Rectal smooth muscle tissue (tissue), 1 donor: Measurements from ENCODE around the gene ATP6V1B1.
"Not testable (repeated sequence)": the region's sequence is repeated elsewhere in the genome, so short reads cannot be mapped to it uniquely, and the experiment has no call there.

Experiments
- H3K27ac ChIP-seq: one replicate; pipeline ENCODE4 v1.7.0; 2013; ENCODE audit warnings: low read depth, low read length, inconsistent platforms
- H3K27me3 ChIP-seq: one replicate; pipeline ENCODE4 v1.7.0; 2013; ENCODE audit warnings: low read length; ENCODE audit not compliant: control insufficient read depth, insufficient read depth
- H3K36me3 ChIP-seq: one replicate; pipeline ENCODE4 v1.7.0; 2013; ENCODE audit warnings: low read length; ENCODE audit not compliant: control insufficient read depth, insufficient read depth
- H3K4me1 ChIP-seq: one replicate; pipeline ENCODE4 v1.7.0; 2013; ENCODE audit warnings: low read length; ENCODE audit not compliant: control insufficient read depth, insufficient read depth
- H3K4me3 ChIP-seq: one replicate; pipeline ENCODE4 v1.7.0; 2013; ENCODE audit warnings: low read length
- H3K9ac ChIP-seq: one replicate; pipeline ENCODE4 v1.7.0; 2013; ENCODE audit warnings: low read length

ATP6V1B1 gene

GRCh38 chr2:70998885-70999284, 63.2 kb downstream of the ATP6V1B1 start:
- not testable (repeated sequence) for H3K27me3 ChIP-seq, H3K4me3 ChIP-seq

GRCh38 chr2:70999362-70999761, 63.7 kb downstream of the ATP6V1B1 start:
- no peak overlapping the region for H3K27ac ChIP-seq
- H3K27me3 ChIP-seq: no peaks in the 10 kb centered on the region
- H3K4me1 ChIP-seq: no peaks in the 10 kb centered on the region
- H3K36me3 ChIP-seq: no peaks in the 10 kb centered on the region
- no peak overlapping the region for H3K9ac ChIP-seq
- H3K4me3 ChIP-seq: no peak overlapping the region

More at GRCh38 chr2:70998885-70999284, 63.2 kb downstream of the ATP6V1B1 start:
- H3K27ac ChIP-seq, H3K9ac ChIP-seq, H3K36me3 ChIP-seq, H3K4me1 ChIP-seq: not testable (repeated sequence)

GRCh38 chr2:70999931-71000330, 64.2 kb downstream of the ATP6V1B1 start:
- H3K27ac ChIP-seq, H3K27me3 ChIP-seq, H3K4me1 ChIP-seq, H3K9ac ChIP-seq, H3K36me3 ChIP-seq, H3K4me3 ChIP-seq: not testable (repeated sequence)

- Histone ChIP-seq H3K4me3 (peak overlapping the region; percentile 69), H3K27ac (no peak overlapping the region), H3K4me1 (no peaks in the 10 kb centered on the region), H3K36me3 (no peaks in the 10 kb centered on the region), H3K27me3 (no peaks in the 10 kb centered on the region), H3K9ac (no peak overlapping the region)
Measured at GRCh38 chr2:71000780-71001591, 65.3 kb downstream of the ATP6V1B1 start.

GRCh38 chr2:71001592-71001927, 65.9 kb downstream of the ATP6V1B1 start:
- Histone ChIP-seq H3K9ac (no peak overlapping the region), H3K27ac (no peak overlapping the region), H3K27me3 (no peaks in the 10 kb centered on the region), H3K4me3 (no peak overlapping the region), H3K36me3 (no peaks in the 10 kb centered on the region), H3K4me1 (no peaks in the 10 kb centered on the region)

GRCh38 chr2:71001981-71002570, 66.4 kb downstream of the ATP6V1B1 start:
- Histone ChIP-seq H3K27ac (no peak overlapping the region), H3K9ac (no peak overlapping the region), H3K27me3 (no peaks in the 10 kb centered on the region), H3K4me1 (no peaks in the 10 kb centered on the region), H3K36me3 (no peaks in the 10 kb centered on the region), H3K4me3 (no peak overlapping the region)

GRCh38 chr2:71003396-71003795, 67.7 kb downstream of the ATP6V1B1 start:
- H3K9ac ChIP-seq: no peak overlapping the region
- H3K27me3 ChIP-seq: no peaks in the 10 kb centered on the region
- no peak overlapping the region for H3K4me3 ChIP-seq
- H3K36me3 ChIP-seq: no peaks in the 10 kb centered on the region
- no peak overlapping the region for H3K27ac ChIP-seq
- H3K4me1 ChIP-seq: no peaks in the 10 kb centered on the region

- H3K27me3 ChIP-seq: no peaks in the 10 kb centered on the region
- H3K36me3 ChIP-seq: no peaks in the 10 kb centered on the region
- H3K9ac ChIP-seq: no peak overlapping the region
- no peak overlapping the region for H3K27ac ChIP-seq
- H3K4me3 ChIP-seq: no peak overlapping the region
- H3K4me1 ChIP-seq: no peaks in the 10 kb centered on the region
Measured at GRCh38 chr2:71003966-71004755, 68.5 kb downstream of the ATP6V1B1 start.

- H3K9ac ChIP-seq: no peak overlapping the region
- no peaks in the 10 kb centered on the region for H3K27me3 ChIP-seq
- H3K4me3 ChIP-seq: no peak overlapping the region
- no peaks in the 10 kb centered on the region for H3K4me1 ChIP-seq
- no peaks in the 10 kb centered on the region for H3K36me3 ChIP-seq
- no peak overlapping the region for H3K27ac ChIP-seq
Measured at GRCh38 chr2:71004857-71005256, 69.2 kb downstream of the ATP6V1B1 start.

GRCh38 chr2:71005271-71006202, 69.8 kb downstream of the ATP6V1B1 start:
- no peak overlapping the region for H3K27ac ChIP-seq
- no peak overlapping the region for H3K9ac ChIP-seq
- no peaks in the 10 kb centered on the region for H3K4me1 ChIP-seq
- H3K27me3 ChIP-seq: no peaks in the 10 kb centered on the region
- no peaks in the 10 kb centered on the region for H3K36me3 ChIP-seq
- H3K4me3 ChIP-seq: no peak overlapping the region

GRCh38 chr2:71006323-71006722, 70.6 kb downstream of the ATP6V1B1 start:
- no peaks in the 10 kb centered on the region for H3K27me3 ChIP-seq
- no peaks in the 10 kb centered on the region for H3K36me3 ChIP-seq
- no peak overlapping the region for H3K4me3 ChIP-seq
- no peak overlapping the region for H3K9ac ChIP-seq
- H3K27ac ChIP-seq: no peak overlapping the region
- H3K4me1 ChIP-seq: no peaks in the 10 kb centered on the region
